ENCODE results near the gene WWOX.
A peak's percentile ranks its signal among the peaks of the same experiment; 100 is the strongest.

Gene WWOX

DNA sequence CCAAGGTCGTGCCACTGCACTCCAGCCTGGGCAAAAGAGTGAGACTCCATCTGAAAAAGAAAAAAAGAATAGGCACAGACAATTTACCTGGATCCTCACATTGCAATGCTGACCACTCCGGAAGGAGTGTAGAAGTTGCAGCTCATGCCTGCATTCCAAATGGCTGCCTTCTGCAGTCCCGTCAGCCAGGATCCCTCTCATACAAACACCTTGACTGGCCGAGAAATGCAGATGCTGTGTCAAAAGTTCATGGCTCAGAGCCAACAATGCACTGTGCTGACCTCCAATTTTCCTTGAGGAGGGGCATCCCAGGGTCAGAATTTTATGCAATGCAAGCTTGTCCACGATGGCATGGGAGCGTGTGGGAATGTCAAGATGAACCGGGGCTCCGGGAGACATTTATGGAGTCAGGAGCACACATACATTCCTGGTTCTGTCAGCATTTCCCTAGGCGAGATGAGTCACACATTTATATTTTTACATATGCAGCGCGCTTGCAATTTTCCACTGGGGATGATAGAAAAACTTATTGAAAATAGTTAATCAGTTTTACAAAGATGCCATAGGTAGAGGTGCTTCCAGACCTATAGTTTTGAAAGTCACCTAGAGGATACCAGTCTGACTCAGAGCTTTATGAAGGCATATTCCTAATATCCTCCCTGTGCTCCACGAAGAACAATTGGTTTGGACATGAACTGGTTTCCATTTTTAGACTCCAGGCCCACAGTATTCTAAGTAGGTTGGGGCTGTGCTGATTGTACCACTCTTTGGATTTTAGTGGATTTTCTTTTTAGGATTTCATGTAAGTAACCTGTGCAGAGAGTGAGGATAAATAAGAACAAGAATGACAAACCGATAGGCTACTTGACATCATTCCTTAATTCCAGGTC, 886.5 kb downstream of the WWOX start:
- DNase-seq, result no peak

DNA sequence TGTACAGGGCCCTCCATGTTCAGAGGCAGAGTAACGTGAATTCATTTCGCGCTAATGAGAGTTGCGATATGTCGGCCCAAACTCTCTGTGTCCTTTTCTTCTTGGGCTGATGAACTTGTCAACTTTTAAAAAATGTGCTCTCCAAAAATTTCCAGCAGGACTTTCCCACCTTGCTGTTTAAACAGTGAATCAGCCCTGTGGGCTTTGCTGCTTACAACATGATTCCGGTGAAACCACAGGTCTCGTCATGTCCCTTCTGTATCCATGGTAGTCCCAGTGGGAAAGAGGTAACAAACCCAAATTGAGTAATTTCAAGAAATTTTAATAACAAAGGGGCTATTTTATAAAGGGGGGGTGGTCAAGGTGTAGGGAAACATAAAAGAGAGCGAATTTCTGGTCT, 888.2 kb downstream of the WWOX start:
- no peak for DNase-seq

GRCh38 chr16:78988361-78988969, 889.0 kb downstream of the WWOX start:
- DNase-seq, result no peak

- DNase-seq, result no peak
Measured at GRCh38 chr16:78990309-78990701, 890.9 kb downstream of the WWOX start.

- DNase-seq, result no peak
Measured at GRCh38 chr16:78992001-78992400, 892.5 kb downstream of the WWOX start.

GRCh38 chr16:78993346-78993745, 893.9 kb downstream of the WWOX start:
- no peak for DNase-seq

- DNase-seq, result no peak
Measured at GRCh38 chr16:78994135-78994745, 894.8 kb downstream of the WWOX start.

GRCh38 chr16:78995441-78995840, 896.0 kb downstream of the WWOX start:
- DNase-seq, result no peak

DNA sequence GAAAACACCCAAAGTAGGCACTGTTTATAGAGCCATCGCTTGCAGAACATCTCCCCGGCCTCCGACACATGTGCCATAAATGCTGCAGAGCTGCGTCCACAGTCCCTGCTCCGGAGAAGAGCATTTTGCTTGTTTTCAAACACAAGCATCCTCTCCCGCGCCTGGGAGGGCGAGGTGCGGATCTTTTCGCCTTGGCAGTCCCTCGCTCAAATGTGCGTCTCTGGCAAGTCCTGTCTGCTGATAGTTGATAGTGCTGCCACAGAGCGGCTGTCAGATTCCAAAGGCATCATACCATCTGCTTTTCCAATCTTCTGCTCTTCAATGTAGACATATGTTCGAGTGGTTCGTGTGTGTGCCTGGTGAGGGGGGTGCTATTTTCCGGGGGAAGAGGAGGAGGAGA, 897.3 kb downstream of the WWOX start:
- DNase-seq, result no peak

- DNase-seq, result no peak
Measured at GRCh38 chr16:78998879-78999278, 899.4 kb downstream of the WWOX start.

DNA sequence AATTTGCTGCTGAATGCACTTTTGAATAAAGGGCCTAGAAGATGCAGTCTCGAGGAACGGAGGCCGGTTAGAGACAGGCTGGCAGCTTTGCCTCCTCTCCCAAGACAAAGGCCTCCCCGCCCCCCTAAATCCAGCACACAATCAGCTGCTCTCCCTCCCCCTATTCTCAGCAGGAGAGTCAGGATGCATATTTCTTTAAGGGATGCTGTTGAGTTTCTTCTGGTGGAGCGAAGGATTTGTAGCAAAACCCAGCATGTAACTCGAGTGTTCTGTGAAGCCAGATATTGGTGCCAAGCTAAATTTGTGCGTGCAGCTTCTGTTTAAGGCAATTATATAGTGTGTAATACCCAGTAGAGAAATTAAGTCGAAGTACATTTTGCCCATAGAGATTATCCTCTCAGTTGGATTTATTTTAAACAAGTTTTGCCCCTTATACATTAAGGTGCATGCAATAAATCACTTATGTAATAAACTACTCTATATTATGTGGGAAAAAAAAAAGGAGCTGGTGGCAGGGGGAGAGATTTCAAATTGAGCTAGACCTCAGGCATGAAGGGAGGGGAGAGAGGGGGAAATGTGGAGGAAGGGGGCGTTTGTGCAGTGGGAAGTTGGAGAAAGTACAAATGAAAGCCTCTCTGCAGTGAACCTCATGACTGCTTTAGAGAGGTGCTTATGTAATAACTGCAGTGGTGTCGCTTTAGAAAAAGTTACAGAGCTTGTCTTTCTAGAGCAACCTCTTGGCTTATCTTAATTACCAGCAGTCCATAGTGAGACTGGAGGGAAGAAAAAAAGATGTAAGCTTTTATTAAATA, 901.9 kb downstream of the WWOX start:
- DNase-seq, result no peak

DNA sequence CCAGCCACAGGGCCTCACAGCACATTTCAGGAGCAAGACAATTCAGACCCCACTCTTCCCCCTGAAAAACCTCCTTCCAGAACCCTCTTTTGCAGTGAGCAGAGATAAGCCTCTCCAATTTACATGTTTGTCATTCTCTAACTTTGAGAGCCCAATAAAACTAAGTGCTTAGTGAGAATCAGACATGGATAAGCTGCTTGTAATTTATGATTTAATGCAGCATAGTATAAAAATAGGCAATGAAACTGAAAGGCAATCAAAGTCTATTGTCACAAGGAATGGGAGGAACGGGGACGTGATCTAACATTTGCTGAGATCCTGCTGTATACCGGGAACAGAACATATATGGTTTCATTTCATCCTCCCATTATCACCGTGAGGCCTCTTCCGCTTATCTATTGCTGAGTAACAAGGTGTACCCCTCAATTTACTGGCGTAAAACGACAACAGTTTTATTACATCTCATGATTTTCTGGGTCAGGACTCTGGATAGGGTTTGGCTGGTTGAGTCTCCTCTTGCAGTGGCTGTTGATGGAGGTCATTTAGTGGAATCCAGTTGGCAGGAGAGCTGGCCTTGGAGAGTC, 903.7 kb downstream of the WWOX start:
- DNase-seq, result no peak

DNA sequence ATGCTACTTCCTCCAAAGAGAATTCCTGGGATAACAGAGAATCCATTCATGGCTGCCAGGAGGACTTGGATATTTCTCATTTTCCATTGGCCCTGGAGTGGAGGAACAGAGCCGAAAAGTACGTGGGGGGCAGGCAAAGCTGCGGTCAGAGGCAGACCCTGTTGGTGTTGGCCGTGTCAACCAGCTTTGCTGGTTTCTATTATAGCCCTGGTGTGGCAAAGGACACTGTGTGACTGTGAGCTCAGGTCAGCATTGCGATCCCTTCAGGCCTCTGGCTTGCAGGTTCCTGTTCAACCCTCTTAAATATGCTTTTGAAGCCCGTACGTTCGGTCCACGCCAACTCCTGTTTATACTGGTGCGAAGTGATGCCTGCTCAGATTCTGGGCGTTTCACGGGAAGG, 904.9 kb downstream of the WWOX start:
- DNase-seq, result no peak

DNA sequence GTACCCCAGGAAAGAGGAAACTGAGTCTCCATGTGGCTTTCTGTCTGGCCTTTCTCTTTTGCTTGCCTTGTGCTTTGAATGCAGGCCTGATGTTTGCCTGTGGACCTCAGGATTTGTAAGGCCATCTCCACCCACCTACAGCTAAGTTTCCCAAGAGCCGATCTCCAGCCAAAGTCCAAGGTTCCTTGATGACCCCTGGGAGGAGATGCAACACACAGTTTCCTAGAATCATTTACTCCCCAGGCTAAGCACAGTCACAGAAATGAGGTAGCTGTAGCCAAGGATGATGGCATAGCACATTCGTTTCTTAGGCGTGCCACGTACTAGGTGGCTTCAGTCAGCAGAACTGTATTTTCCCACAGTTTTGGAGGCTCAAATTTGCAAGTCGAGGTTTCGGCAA, 905.6 kb downstream of the WWOX start:
- DNase-seq, result no peak

- DNase-seq, result no peak
Measured at GRCh38 chr16:79006206-79006605, 906.8 kb downstream of the WWOX start.

DNA sequence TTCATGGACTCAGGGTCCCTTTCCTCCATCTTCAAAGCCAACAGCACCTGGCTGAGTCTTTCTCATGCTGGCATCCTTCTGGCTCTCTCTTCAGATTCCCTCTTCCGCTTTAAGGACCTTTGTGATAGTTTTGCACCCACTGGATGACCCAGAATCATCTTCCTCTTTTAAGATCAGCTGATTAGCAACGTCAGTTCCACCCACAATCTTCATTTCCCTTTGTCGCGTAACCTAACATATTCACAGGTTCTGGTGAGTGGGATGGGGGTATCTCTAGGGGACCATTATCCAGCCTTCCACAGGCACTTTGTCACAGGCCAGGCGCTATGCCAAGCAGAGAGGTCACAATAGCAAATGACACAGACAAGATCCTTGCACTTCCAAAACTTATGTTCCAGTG, 907.3 kb downstream of the WWOX start:
- DNase-seq, result no peak

DNA sequence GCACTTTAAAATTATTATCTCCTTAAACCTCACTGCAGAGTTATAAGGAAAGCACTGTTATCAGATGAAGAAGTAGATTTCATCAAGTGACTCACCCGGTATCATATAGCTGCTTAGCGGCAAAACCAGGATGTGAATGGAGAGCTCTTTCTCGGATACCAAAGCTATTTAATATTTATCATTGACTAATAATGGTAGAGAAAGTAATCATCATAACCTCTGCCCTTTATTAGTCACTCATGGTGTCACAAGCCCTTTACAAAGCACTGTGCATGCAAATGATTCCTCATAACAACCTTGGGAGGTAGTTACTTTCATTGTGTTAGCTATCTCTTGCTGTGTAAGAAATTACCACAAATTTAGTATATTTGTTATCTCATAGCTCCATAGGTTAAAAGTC, 908.2 kb downstream of the WWOX start:
- DNase-seq, result no peak

- DNase-seq, result no peak
Measured at GRCh38 chr16:79008036-79008868, 908.8 kb downstream of the WWOX start.

DNA sequence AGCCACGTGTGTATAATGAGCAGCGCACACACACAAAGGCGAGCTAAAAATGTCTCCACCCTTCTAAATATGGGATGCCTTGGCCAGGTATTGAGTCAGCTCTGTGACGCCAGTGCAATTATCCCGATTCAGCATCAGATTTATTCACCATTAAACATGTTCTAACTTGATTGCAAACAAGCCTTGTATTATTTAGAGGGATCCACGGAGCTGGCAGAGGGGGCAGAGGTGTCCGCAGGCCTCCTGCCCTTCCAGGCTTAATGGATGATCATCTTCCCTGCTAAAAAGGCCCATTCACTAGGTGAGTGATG, 909.4 kb downstream of the WWOX start:
- DNase-seq, result peak in 1 of 2 experiments; percentile 2

GRCh38 chr16:79009896-79010295, 910.4 kb downstream of the WWOX start:
- DNase-seq, result no peak

- no peak for DNase-seq
Measured at GRCh38 chr16:79011282-79011681, 911.8 kb downstream of the WWOX start.
